ENCODE results near the gene GTF3C1.
A peak's percentile ranks its signal among the peaks of the same experiment; 100 is the strongest.

GTF3C1 gene

DNA sequence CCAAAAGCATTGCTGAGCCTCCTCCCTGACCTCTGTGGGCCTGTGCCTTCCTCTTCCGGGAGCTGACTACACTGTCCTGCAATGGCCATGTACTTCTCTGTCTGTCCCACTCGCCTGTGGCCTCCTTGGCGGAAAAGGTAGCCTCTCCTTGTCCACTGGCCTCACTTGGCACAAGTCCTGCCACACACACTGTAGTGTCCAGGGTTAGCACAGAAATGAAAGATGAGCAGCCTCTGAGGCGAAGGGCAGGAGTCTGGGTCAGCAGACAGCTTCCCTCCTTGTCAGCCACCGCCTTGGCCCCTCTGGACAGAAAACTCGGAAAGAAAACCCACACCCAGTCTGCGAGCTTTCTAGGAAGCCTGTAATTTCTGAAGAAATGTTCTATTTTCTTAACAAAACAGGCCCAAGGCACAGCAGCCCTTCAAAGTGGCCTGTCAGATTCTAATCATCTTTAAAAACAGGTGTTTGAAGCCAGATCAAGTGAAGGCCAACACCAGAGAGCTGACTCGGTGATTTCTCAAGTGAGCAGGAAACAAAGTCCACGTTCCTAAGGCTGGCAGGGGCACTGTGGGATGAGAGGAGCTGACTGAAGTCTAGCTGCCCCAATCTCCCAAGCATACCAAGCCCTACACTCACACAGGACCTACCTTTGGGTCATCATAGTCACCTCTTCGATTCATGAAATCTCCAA lies 67.2 kb downstream of the GTF3C1 start:
- DNase-seq: no peak

DNA sequence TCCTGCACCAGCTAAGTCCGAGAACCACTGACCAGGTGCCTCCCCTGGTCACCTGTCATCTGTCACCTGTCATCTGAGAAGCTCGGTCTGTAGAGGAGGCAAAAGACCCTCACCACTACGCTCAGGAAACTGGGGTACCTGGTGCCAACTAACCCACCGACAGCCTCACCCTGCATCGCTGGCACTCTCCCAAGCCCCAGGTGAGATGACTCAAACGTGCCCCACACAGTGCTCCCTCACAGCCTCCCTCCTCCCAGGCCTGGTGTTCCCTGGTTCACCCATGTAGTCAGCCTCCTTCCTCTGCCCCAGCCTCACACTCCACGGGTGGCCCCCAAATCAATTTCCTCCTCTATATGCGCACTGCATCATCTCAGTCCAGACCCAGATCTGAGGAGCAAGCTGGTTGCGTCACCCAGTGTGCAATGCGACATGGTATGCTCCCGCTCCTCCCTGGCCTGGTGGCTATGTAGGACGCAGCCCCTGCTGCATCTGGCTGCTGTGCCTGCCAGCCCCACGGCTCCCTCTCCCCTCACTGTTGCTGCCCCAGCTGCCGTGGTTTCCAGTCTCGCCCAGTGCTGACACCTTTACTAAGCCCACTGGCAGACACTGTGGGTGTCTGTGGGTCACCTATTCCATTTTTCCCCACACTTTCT lies 68.3 kb downstream of the GTF3C1 start:
- DNase-seq: no peak

DNA sequence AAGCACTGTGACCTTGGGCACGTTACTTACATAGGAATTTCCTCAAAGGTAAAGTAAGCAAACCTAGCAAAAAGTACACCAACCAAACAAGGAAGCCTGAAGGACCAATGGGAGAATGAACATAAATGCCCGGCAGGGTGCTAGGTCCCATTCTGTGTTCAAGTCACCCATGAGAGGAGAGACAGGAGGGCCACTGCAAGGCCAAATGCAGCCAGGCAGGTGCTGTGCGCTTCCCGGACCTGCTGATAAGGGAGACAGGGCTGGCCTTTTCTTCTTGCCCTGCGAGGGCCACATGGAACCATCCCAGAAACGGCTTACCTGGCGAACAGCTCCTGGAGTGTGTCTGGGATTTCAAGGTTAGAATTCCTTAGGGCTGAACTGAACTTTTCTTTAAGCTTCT lies 69.0 kb downstream of the GTF3C1 start:
- DNase-seq: no peak

DNA sequence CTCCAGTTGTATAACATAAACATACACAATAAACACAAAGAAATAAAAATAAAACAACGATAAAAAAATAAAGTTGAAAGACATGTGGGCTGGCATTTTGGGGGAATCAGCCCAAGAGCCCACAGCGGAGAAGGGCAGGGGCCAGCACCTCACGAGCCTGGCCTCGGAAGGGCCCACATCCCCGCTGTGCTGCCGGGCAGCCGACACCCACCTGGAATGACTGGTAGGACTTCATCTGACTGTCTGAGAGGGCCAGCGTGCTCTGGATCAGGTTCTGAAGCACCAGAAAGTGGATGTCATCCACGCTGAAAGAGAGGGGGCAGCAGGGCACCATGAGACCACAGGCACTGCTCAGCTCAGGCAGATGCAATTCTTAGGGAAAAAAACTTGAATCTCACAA lies 73.5 kb downstream of the GTF3C1 start:
- no peak for DNase-seq

DNA sequence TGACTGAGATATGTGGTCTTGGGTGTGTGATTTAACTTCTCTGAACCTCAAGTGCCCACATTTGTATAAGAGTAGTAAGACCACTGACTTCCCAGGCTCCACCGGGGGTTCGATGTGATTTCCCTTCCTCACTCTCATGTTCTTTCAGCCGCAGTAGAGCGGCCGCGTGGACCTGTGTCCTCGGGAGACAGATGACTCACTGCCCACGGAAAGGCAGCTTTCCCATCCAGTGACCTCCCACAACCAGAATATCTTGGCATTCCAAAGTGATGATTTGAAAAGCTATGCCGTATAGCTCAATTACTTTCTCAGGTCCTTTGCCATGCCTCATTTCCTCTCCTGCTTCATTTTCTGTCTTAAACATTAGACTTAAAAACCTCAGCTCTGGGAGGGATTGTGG lies 74.2 kb downstream of the GTF3C1 start:
- DNase-seq: no peak

DNA sequence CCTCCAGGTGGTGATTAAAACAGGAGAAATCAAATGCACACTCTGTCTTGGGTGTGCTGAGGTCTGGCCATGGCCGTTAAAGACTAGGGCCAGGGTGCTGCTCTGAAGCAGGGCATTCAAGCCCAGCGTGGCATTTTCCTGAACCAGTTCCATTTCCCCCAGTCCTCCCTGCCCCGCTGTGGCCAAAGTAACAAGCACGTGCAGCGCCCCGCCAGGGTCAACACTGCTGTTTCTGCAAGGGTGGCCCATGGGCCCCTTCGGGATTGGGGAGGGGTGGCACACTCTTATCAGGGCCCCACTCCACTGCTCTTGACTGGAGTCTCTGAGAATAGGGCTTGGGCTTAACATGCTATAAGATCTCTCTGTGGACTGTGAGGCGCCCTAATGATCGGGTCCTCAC lies 74.8 kb downstream of the GTF3C1 start:
- DNase-seq: no peak

DNA sequence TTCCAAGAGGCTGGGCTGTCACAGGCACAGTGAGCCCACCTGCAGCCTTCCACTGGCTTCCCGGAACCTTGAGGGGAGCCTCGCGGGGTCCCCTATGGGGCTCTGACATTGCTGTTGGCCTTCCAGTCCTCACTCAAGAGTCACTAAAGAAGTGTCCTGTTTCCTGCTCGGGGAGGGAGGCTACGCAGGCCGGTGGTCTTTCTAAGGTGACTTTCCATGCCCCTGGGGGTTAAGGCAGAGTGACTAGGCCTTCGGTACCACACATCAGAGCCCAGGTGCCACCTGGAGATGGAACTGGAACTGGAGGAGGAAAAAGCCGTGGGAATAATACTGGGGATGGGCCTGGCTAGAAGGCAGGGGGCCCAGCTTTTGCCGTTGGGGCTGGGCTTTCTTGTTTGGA lies 75.7 kb downstream of the GTF3C1 start:
- no peak for DNase-seq

DNA sequence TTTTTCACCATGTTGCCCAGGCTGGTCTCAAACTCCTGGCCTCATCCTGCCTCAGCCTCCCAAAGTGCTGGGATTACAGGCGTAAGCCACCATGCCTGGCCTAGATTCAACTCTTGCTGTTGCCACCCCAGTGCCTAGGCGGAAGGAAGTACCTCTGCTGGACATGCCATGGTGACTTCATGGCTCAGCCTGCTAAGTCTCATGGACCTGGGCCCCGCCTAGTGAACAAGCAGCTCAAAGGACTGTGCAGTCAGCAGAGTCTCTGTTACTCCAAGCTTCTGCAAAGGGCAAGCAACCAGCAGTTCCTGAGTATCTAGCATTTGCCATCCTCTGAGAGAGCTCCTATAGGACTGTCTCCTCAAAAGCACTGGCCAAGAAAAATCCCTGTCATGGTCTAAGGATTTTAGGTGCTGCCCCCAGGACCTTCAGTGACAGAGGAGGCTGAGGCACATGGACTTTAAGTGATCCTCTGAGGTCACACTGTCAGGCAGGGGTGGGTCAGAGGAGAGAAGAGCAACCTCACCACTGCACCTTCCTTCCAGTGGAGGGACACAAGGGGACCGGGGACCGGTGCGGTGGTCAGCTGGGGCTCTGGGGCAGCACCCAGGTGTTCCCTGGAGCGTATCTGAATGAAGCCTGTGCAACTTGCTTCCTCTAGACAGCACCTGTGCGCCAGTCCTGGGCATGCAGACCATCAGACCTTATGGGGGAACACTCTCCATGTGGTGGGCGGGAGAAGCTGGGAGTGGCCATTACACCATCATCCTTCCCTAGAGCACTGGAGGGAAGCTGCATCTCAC lies 76.4 kb downstream of the GTF3C1 start:
- DNase-seq: no peak

DNA sequence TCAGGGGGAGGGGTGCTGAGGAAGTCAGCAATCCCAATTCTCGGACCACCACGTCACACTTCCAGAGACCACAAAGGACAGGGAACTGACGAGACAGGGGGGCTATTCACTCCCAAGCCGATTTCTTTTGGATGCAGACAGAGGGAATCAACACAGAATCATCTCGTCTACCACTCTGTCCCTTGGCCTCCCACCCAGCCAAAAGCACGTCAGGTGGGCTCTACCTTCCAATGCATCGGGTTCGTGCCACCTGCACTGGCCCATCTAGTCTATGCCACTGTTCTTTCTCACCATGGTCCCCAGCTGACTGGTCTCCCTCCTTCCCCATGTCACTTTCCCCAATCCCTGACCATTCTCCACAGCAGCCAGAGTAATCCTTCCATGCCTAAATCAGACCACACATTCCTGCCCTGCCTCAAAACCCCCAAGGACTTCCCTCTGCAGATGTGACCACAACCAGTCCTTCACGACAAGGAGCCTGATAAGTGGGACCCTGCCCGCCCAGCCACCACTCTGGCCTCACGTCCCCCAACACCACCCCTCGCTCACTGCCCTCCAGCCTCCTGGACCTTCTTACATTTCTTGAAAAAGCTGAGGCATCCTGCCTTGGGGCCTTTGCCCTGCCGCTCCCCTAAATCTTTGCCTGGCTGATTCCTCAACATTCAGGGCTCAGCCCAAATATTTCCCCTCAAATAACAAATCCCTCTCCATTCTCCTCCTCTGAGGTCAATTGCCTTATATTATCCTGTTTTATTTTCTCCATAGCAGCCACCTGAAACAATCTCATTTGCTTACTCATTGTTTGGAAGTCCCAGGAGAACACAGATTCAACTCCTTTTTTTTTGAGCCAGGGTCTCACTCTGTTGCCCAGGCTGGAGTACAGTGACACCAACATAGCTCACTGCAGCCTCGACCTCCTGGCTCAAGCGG lies 77.4 kb downstream of the GTF3C1 start:
- DNase-seq: no peak

DNA sequence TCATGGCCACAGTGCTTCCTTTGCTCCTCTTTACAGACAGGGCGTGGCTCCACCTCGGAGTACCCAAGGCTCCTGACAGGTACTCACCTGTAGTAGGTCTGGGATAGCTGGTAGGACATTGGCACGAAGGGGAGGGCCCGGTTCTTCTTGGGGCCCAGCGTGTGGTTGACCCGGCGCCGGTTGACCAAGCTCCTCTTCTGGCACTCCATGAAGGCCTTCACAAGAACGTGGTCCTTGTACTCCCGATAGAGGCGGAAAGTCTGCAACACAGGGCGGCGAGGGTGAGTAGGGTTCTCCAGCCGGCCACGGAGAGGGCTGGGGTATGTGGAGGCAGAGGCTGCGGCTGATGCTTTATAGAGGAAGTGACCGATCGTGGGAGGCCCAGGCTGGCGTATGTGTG lies 78.1 kb downstream of the GTF3C1 start:
- DNase-seq: no peak

DNA sequence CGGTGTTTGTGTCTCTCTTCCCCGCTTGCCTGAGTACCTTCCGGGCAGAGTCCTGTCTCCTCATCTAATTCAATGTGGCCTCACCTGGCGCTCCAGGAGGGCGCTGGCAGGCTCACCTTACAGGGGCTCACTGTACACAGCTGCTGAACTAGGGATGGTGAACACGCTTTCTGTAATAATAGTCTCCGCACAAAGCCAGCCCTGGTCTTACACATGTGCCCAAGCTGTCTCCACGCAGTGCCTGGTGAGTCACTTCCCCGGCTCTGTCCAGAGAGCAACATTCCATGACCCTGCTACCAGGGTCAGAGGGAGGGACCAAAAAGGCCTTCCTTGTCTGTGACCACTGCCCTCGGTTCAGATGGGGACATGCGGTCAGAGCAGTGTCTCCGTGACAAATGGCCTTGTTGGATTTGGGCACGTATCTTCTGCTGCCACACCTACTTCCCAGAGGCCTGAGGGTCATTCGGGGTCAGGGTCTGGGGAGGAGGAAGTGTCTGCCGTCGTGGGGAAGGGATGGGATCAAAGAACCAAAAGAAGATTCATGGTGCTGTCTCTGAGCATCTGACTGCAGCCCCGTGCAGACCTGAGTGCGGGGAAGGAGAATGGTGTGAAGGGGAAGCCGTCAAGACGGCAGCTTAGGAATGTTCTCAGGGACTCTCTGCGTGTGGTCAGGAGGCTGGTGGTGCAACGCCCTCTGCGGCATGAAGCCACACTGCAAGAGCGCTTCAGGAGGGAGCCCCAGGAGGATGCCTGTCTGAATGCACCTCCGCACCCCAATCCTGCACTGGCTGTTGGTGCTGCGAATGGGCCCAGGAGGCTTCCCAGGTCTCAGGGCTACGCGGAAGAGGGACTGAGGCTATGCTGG lies 78.9 kb downstream of the GTF3C1 start:
- DNase-seq: no peak

DNA sequence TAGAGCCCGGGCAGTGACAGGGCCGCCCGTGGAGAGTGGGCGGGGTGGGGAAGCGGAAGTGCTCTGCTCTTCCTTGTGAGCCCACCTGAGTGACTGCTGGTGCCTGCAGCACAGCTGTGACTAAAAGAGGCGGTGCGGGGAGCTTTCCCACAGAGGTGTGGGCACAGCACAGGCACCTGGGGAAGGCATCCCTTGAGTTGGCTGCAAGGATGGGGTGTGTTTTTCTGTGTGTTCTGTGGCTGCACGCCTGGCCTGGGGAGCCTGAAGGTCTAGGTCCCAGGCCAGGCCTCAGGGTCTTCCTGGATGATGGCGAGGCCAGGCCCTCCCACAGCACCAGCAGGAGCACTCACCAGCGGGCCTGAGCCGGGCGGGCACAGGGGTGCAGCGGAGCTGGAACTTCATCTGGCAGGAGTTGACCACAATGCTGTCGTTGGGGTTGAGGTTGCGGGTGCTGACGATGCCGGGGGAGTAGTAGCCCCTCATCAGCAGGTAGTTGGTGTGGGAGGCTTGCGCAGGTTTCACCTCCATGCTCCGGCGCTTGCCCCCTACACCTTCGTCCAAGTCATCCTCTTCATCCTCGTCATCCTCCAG lies 80.7 kb downstream of the GTF3C1 start:
- DNase-seq: no peak

DNA sequence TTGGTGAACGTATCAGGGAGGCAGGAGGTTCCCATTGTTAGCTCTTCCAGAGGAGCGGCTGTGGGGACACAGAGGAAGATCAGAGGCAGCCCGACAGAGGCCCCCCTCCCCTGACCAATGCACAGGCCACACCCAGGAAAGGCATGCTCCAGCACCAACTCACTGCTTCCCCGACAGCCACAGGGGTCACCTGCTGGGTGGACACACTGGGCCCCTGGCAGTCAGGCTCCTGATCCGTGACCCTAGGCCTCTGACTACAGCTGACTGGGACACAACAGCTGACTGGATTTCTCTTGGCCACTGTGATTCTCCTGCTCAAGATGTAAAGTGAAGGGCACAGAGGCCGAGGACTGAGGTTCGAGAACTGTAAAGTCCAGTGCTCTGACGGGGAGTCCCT lies 84.2 kb downstream of the GTF3C1 start:
- DNase-seq: no peak

DNA sequence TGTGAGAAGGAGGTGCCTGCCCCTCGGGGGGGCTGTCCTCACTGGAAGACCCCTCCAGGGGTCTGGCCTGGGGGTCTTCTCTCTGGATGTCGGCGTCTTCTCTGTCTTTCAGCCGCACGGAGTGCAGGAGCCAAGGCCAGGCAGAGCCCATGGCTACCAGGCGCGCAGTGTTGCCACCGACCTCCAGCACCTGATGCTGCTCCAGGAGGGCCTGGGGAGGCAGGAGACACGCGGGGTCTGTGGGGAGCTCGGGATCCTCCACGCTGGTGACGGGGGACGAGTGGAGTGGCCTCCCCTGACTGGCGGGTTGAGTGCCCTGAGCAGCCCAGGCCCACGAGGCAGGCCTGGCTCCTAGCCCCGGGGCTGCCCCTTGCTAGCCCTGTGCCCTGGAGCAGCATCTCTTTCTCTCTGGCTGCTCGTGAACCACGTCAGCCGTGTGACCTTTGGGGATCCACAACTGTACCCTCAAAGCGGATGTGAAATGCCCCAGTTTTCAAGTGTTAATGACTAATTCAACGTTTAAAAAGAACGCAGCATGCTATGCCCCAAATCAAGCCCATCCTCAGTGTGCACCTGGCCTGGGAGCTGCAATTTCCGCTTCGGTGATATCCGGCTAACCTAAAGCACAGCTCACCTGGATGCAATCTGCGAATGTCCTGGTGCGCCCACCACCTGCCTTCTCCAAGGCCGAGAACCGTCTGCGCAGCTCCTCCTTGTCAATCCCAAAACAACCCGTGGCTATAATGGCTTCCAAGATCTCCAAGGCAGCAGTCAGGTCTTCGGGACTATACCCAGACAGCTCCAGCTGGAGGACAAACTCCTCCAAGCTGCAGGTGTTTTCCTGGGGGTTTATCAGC lies 84.9 kb downstream of the GTF3C1 start:
- peak in 1 of 5 experiments; percentile 82 for DNase-seq

DNA sequence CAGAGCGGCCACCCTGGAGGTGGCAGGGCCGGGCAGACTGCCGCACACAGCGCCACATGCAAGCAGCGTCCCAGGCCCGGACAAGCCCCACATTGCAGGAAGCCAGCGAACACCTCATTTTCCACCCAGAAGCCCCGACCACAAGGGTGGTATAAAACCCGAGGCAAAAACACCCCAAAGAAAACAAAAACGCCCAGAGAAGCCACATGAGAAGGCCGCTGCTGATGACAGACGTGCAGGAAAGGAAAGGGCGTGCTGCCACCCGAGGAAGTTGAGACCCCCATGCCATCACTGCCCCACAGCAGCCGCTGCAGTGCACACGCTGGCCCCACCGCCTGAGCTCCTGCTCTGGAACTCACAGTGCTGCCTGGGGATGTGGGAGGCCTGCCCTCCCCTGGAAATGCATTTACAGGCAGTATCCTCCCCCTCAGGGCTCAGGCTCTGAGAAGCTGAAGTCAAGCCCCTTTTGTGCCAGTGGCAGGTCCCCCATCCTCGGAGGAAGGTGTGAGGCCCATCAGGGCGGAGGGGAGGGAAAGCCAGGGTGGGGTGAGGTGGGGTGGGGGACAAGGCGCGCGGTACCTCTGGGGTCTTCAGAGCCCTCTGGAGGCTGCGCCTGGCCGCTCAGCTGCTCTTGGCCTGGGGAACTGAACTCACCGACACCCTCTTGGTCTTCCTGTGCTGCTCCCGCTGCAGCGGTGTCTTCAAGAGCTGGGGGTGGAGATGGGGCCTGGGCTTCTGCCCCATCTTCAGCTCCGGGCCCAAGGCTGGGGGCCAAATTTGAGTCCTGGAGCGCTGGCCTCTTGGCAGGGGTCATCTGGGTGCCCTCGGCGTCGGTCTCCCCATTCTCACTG lies 85.7 kb downstream of the GTF3C1 start:
- DNase-seq: peak in 3 of 5 experiments; percentile 15 to 90 (median 59)

DNA sequence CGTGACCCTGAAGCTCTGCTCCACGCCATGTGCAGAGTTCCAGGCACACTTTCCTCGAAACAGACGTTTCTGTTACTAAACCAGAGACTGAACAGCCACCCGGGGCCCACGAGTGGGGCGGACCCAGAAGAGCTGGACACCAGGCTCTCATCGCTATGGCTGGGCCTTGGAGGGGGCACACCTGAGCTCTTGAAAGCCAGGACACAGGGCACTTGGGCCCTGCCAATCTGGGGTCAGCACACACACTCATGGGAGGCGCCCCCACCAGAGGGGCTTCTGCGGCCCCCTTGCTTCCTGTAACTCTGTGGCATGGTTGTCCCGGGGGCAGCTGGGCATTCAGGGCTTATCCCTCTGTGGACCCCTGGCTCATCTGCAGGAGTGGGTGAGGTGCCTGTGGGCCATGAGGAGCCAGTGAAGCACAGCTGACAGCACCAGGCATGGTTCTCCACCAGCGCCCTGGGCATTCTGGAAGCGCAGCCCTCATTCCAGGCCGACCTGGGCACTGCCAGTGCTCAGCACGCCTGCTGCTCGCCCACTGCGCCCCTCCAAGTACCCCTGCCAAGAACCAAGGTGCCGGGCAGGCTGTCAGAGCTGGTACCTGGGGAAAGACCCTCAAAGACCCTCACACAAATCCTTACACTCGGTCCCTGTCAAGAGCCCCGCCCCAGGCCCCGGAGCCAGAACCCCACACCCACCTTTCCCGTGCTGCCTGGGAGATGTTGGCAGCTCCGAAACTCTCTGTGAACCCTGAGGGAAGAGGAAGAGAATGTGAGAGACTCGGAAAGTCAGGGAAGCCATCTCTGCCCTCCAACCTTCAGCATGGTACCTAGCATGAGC lies 86.6 kb downstream of the GTF3C1 start:
- no peak for DNase-seq

DNA sequence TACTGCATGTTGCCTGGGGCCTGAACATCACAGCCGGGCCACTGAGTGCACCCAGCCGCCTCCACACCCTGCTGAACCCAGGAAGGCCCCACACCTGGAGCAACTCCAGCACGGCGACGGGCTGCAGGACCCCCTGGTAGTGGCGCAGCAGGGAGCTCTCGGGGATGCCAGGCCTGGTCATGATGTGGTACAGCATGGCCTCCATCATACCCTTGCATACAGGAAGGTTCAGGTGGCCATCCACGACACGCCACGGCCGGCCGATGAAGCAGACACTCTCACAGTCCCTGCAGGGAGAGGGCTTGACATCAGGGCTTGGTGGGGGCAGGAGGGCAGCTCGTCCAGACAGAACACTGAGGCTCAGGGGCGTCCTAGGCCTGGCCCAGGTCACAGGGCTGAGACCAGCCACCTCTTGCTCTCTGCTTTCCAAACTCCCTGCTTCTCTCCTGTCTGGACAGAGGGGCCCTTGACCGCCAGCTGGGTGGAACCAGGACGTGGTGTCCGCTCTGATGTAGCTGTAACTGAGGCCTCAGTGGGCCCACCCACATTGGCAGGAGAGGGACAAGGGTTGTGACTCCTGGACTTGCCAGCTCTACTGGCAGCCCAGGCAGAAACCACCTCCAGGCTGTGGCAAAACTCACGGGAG lies 87.4 kb downstream of the GTF3C1 start:
- DNase-seq: no peak
